Loucy (cell line): Measurements from ENCODE around the gene NDUFA5.

Experiments
- H2AFZ ChIP-seq: fragments of 200-600 bp; sonication (generic); 2 replicates; pipeline ENCODE4 v1.6.0; 2016; ENCODE audit warnings: antibody characterized with exemption, mild to moderate bottlenecking, low read length, moderate library complexity
- H3F3A ChIP-seq: fragments of 200-600 bp; 2 replicates; pipeline ENCODE4 v1.6.0; 2016; ENCODE audit warnings: antibody characterized with exemption, low read depth, mild to moderate bottlenecking
- H3K27me3 ChIP-seq: fragments of 200-600 bp; sonication (generic); 2 replicates; pipeline ENCODE4 v1.6.1; 2014; ENCODE audit warnings: low read length, mild to moderate bottlenecking; ENCODE audit not compliant: insufficient read depth, poor library complexity, severe bottlenecking
- H3K36me3 ChIP-seq: fragments of 200-600 bp; sonication (generic); 2 replicates; pipeline ENCODE4 v1.6.1; 2016; ENCODE audit warnings: low read length; ENCODE audit not compliant: insufficient read depth
- H3K4me1 ChIP-seq: fragments of 200-600 bp; sonication (generic); 2 replicates; pipeline ENCODE4 v1.5.1; 2014; ENCODE audit warnings: low read length, mild to moderate bottlenecking; ENCODE audit not compliant: insufficient read depth, poor library complexity, severe bottlenecking
- H3K4me2 ChIP-seq: fragments of 200-600 bp; sonication (generic); 2 replicates; pipeline ENCODE4 v1.6.0; 2014; ENCODE audit warnings: antibody characterized with exemption, low read length, low read depth, mild to moderate bottlenecking; ENCODE audit not compliant: poor library complexity, severe bottlenecking
- H3K4me3 ChIP-seq: fragments of 200-600 bp; sonication (generic); 2 replicates; pipeline ENCODE4 v1.5.1; 2014; ENCODE audit warnings: low read length, mild to moderate bottlenecking, mixed read lengths; ENCODE audit not compliant: poor library complexity, severe bottlenecking
- H3K79me2 ChIP-seq: fragments of 200-600 bp; sonication (generic); 2 replicates; pipeline ENCODE4 v1.6.1; 2014; ENCODE audit warnings: low read length; ENCODE audit not compliant: insufficient read depth
- H3K9ac ChIP-seq: fragments of 200-600 bp; sonication (generic); 2 replicates; pipeline ENCODE4 v1.6.0; 2014; ENCODE audit warnings: mild to moderate bottlenecking, low read depth, low read length, moderate library complexity; ENCODE audit not compliant: poor library complexity, severe bottlenecking
- H3K9me2 ChIP-seq: fragments of 200-600 bp; sonication (generic); replicated peaks from 2 replicates; pipeline ENCODE4 v1.6.1; 2016; ENCODE audit warnings: low read depth, low read length, mixed read lengths
- H3K9me3 ChIP-seq: fragments of 200-600 bp; sonication (generic); 2 replicates; pipeline ENCODE4 v1.6.1; 2014; ENCODE audit warnings: mild to moderate bottlenecking, antibody characterized with exemption, low read length, low read depth; ENCODE audit not compliant: insufficient read depth
- H4K20me1 ChIP-seq: fragments of 200-600 bp; sonication (generic); 2 replicates; pipeline ENCODE4 v1.6.0; 2014; ENCODE audit warnings: antibody characterized with exemption, low read length, mild to moderate bottlenecking; ENCODE audit not compliant: insufficient read depth, poor library complexity, severe bottlenecking
- CTCF ChIP-seq: fragments of 200-600 bp; sonication (generic); conservative IDR thresholded peaks from 2 replicates; pipeline ENCODE4 v1.5.1; 2014; ENCODE audit warnings: mild to moderate bottlenecking, antibody characterized with exemption, low read length
- EZH2phosphoT487 ChIP-seq: fragments of 200-600 bp; IDR thresholded peaks from 2 replicates; pipeline ENCODE4 v1.6.1; 2018; ENCODE audit warnings: antibody characterized with exemption, mild to moderate bottlenecking, moderate library complexity, borderline replicate concordance

The NDUFA5 gene

GRCh38 chr7:123583821-123584220, 26.2 kb upstream of the NDUFA5 start:
- H4K20me1 ChIP-seq: no peaks in the 10 kb centered on the region
- H2AFZ ChIP-seq: no peak overlapping the region
- H3K9me2 ChIP-seq: no peaks in the 10 kb centered on the region
- TF ChIP-seq EZH2phosphoT487: no peak
- no peak for TF ChIP-seq CTCF
- H3F3A ChIP-seq: no peaks in the 10 kb centered on the region
- H3K4me1 ChIP-seq: no peaks in the 10 kb centered on the region
- no peak overlapping the region for H3K4me2 ChIP-seq
- H3K4me3 ChIP-seq: no peak overlapping the region
- no peaks in the 10 kb centered on the region for H3K79me2 ChIP-seq
- H3K36me3 ChIP-seq: no peaks in the 10 kb centered on the region
- no peak overlapping the region for H3K9ac ChIP-seq
- H3K9me3 ChIP-seq: no peaks in the 10 kb centered on the region
- no peaks in the 10 kb centered on the region for H3K27me3 ChIP-seq

DNA sequence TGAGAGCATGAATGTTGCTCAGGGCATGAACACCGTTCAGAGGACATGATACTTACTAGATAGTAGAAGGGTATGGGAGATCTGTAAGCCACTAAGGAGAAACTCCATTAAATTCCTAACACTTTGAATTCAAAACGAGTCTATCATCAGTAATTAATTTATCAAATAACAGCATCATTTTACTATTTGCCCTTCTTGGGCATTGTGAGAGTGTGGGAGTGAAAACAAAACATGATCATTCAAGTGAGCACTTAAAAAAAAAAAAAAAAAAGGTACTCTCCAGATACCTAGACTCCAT, 23.5 kb upstream of the NDUFA5 start:
- Histone ChIP-seq H4K20me1 (no peaks in the 10 kb centered on the region), H3F3A (no peaks in the 10 kb centered on the region), H3K9me3 (no peaks in the 10 kb centered on the region), H3K9ac (no peak overlapping the region), H3K4me1 (no peaks in the 10 kb centered on the region), H3K27me3 (no peaks in the 10 kb centered on the region), H3K79me2 (no peaks in the 10 kb centered on the region), H3K36me3 (no peaks in the 10 kb centered on the region), H2AFZ (peak overlapping the region; percentile 65), H3K4me3 (no peak overlapping the region), H3K9me2 (no peaks in the 10 kb centered on the region), H3K4me2 (peak overlapping the region; percentile 7)
- no peak for TF ChIP-seq EZH2phosphoT487
- TF ChIP-seq CTCF: no peak

GRCh38 chr7:123580406-123581161, 23.0 kb upstream of the NDUFA5 start:
- Histone ChIP-seq H3K4me3 (no peak overlapping the region), H3K27me3 (no peaks in the 10 kb centered on the region), H3K4me1 (no peaks in the 10 kb centered on the region), H3K9me3 (no peaks in the 10 kb centered on the region), H3F3A (no peaks in the 10 kb centered on the region), H4K20me1 (no peaks in the 10 kb centered on the region), H3K79me2 (no peaks in the 10 kb centered on the region), H3K9me2 (no peaks in the 10 kb centered on the region), H3K36me3 (no peaks in the 10 kb centered on the region), H2AFZ (peak overlapping the region; percentile 65), H3K9ac (no peak overlapping the region), H3K4me2 (peak overlapping the region; percentile 7)
- peak; percentile 84 for TF ChIP-seq CTCF
- no peak for TF ChIP-seq EZH2phosphoT487
